Tibial nerve (tissue), 3 donors: Measurements from ENCODE around the gene NEURL4.

Source experiments
- POLR2A ChIP-seq, 2 donors: fragments of 450-650 bp; IDR thresholded peaks; one replicate each; pipeline ENCODE4 v1.6.1; 2017; ENCODE audit warnings: antibody characterized with exemption in 2 of 2, mild to moderate bottlenecking in 2 of 2, moderate library complexity in 2 of 2
- TF ChIP-seq, protein P1 (sequence below), 5 experiments: fragments of 200-600 bp in 3 of 5; fragments of 450-650 bp in 2 of 5; sonication (generic) in 3 of 5; IDR thresholded peaks; one replicate each; pipeline ENCODE4 v1.5.1; 2016 to 2019; ENCODE audit warnings: antibody characterized with exemption in 5 of 5, mild to moderate bottlenecking in 3 of 5, moderate library complexity in 2 of 5

DNA sequence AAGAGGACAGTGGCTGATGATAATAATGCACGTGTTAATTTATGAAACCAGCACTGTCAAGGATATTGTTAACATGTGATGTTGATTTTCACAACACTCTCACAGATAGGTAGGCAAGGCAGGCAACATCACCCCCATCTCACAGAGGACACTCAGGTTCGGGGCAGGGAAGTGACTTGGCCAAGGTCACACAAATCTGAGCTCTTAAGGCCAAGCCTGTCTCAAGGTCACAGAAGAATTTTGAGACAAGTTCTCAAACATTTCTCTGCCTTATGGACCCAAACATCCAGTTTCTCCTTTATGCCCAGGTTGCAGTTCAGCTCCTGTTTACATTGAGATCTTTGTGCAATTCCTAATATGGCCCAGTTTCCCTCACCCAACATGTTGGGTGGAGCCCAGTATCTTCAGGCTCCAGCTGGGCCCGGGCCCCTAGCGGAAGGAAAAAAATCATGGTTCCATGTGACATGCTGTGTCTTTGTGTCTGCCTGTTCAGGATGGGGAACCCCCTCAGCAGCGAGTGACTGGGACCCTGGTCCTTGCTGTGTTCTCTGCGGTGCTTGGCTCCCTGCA is 46.3 kb downstream of the NEURL4 start:
- TF ChIP-seq, protein P1, sequence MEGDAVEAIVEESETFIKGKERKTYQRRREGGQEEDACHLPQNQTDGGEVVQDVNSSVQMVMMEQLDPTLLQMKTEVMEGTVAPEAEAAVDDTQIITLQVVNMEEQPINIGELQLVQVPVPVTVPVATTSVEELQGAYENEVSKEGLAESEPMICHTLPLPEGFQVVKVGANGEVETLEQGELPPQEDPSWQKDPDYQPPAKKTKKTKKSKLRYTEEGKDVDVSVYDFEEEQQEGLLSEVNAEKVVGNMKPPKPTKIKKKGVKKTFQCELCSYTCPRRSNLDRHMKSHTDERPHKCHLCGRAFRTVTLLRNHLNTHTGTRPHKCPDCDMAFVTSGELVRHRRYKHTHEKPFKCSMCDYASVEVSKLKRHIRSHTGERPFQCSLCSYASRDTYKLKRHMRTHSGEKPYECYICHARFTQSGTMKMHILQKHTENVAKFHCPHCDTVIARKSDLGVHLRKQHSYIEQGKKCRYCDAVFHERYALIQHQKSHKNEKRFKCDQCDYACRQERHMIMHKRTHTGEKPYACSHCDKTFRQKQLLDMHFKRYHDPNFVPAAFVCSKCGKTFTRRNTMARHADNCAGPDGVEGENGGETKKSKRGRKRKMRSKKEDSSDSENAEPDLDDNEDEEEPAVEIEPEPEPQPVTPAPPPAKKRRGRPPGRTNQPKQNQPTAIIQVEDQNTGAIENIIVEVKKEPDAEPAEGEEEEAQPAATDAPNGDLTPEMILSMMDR (IDR thresholded peaks at IDR 0.05), result no peak
- no peak for TF ChIP-seq POLR2A (IDR thresholded peaks at IDR 0.05)
